Neural progenitor cell (in vitro differentiated cells): Measurements from ENCODE around the gene UCP1. TPM values are rescaled to one million over a fixed set of nuclear protein-coding genes. Genes with fewer than 3 reads are reported as not detected.
"Not testable (repeated sequence)": the region's sequence is repeated elsewhere in the genome, so short reads cannot be mapped to it uniquely, and the experiment has no call there.

ENCODE experiments used
- DNase-seq: peaks from one replicate; pipeline ENCODE4 v3.0.0-alpha.2; 2016; ENCODE audit warnings: low spot score
- H2AFZ ChIP-seq: fragments of 200-600 bp; sonication (generic); replicated peaks from 2 replicates; pipeline ENCODE4 v1.6.1; 2016; ENCODE audit warnings: antibody characterized with exemption
- H3F3A ChIP-seq: fragments of 200-600 bp; sonication (generic); 2 replicates; pipeline ENCODE4 v1.6.1; 2016; ENCODE audit warnings: antibody characterized with exemption, low read depth
- H3K27ac ChIP-seq: fragments of 200-600 bp; sonication (generic); 2 replicates; pipeline ENCODE4 v1.5.1; 2016; ENCODE audit warnings: mild to moderate bottlenecking
- H3K27me3 ChIP-seq: fragments of 200-600 bp; sonication (generic); 2 replicates; pipeline ENCODE4 v1.6.1; 2016; ENCODE audit warnings: mild to moderate bottlenecking, moderate library complexity
- H3K36me3 ChIP-seq: fragments of 200-600 bp; sonication (generic); 2 replicates; pipeline ENCODE4 v1.5.1; 2016
- H3K4me1 ChIP-seq: fragments of 200-600 bp; sonication (generic); 2 replicates; pipeline ENCODE4 v1.6.1; 2016; ENCODE audit warnings: mixed run types
- H3K4me2 ChIP-seq: fragments of 200-600 bp; sonication (generic); 2 replicates; pipeline ENCODE4 v1.6.1; 2016
- H3K4me3 ChIP-seq: fragments of 200-600 bp; sonication (generic); 2 replicates; pipeline ENCODE4 v1.5.1; 2016
- H3K79me2 ChIP-seq: fragments of 200-600 bp; sonication (generic); 2 replicates; pipeline ENCODE4 v1.6.1; 2016; ENCODE audit warnings: low read depth
- H3K9ac ChIP-seq: fragments of 200-600 bp; sonication (generic); 2 replicates; pipeline ENCODE4 v1.6.1; 2016
- H3K9me3 ChIP-seq: fragments of 200-600 bp; sonication (generic); 2 replicates; pipeline ENCODE4 v1.5.1; 2016; ENCODE audit warnings: low read depth
- H4K20me1 ChIP-seq: fragments of 200-600 bp; sonication (generic); 2 replicates; pipeline ENCODE4 v1.6.1; 2016; ENCODE audit warnings: low read depth
- H3K27ac Mint-ChIP-seq: 3 replicates; pipeline ENCODE4 v1.8.0; 2021; ENCODE audit warnings: mixed read lengths
- H3K27me3 Mint-ChIP-seq: 2 replicates; pipeline ENCODE4 v1.8.0; 2022; ENCODE audit warnings: low read depth, mild to moderate bottlenecking, inconsistent platforms, moderate library complexity, mixed read lengths; ENCODE audit not compliant: insufficient read depth
- H3K36me3 Mint-ChIP-seq: 3 replicates; pipeline ENCODE4 v1.8.0; 2021; ENCODE audit warnings: mixed read lengths
- H3K4me1 Mint-ChIP-seq: 3 replicates; pipeline ENCODE4 v1.8.0; 2021; ENCODE audit warnings: mixed read lengths
- H3K4me3 Mint-ChIP-seq: 3 replicates; pipeline ENCODE4 v1.8.0; 2021; ENCODE audit warnings: mild to moderate bottlenecking, moderate library complexity, mixed read lengths
- H3K9me3 Mint-ChIP-seq: 3 replicates; pipeline ENCODE4 v1.8.0; 2020; ENCODE audit warnings: mixed read lengths
- EZH2 ChIP-seq: fragments of 200-600 bp; sonication (generic); IDR thresholded peaks from 2 replicates; pipeline ENCODE4 v1.6.1; 2017; ENCODE audit warnings: antibody characterized with exemption, mild to moderate bottlenecking, moderate library complexity
- EZH2phosphoT487 ChIP-seq: fragments of 200-600 bp; sonication (generic); IDR thresholded peaks from 2 replicates; pipeline ENCODE4 v1.6.1; 2017; ENCODE audit warnings: antibody characterized with exemption
- total RNA-seq: library from RNA; depleted of rRNA; stranded (reverse); fragments of >200 nt; gene quantifications from 2 replicates; pipeline ENCODE4 v1.2.3, GENCODE V29; 2015; ENCODE audit warnings: low replicate concordance
- TF ChIP-seq, protein P1 (sequence below): fragments of 200-600 bp; sonication (generic); IDR thresholded peaks from 2 replicates; pipeline ENCODE4 v1.5.1; 2017; ENCODE audit warnings: antibody characterized with exemption, mild to moderate bottlenecking

Gene UCP1
- total RNA-seq, 1 donor from 2014 or later: 0.28 TPM

DNA sequence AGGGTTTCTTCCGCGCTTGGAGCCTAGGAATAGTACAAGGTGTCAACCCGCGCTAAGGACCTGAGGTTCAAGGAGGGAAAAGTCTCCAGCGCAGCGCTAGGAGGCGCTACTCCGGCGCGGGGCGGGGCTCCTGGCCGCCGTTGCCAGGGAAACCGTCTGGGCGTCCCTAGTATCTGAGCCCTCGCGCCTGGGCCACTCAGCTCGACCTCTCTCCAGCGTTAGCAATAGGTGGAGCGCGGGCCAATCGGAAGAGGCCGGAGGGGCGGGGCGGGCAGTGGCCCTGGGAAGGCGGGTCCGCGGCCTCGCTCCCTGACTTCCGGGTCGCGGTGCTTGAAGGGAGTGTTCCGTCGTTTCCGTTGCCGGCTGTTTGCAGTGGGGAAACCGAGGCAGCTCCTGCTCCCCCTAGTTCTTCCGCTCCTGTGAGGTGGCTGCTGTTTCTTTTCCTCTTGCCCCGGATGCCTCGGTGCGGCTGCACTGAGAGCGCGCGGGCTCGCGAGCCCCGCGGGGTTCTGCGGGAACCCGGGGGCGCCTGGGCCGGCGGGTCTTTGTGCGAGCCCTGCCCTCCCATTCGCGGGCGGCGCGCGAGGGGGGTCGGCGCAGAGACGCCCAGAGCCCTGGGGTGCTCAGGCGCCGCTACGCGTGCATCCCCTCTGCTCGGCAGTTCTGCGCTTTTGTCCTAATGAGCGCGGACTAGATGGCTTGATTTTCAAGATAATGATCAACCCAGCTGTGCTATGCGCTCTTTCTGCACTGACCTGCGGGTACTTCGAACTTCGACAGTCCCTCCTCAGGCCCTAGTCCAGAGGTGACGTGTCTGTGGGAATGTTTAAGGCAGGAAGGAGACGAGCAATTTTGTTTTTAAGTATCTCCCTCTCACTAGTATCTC is 44.7 kb downstream of the UCP1 start, which contains the start of gene ELMOD2:
ELMOD2 (plus strand) TSS at position 312 of the 886 bp plus-strand sequence. CDS start 1,261 bp downstream, outside the sequence.
- Histone ChIP-seq H3K4me1 (peaks cover 10% of the 10 kb centered on the region), H3K79me2 (peaks cover 26% of the 10 kb centered on the region), H3F3A (no peaks in the 10 kb centered on the region), H3K27ac (peak within 1 kb of the TSS; percentile 34), H3K27me3 (peaks cover 20% of the 10 kb centered on the region), H3K36me3 (peaks cover 4% of the 10 kb centered on the region), H3K4me3 (peak within 1 kb of the TSS; percentile 73), H3K9me3 (no peaks in the 10 kb centered on the region), H4K20me1 (no peaks in the 10 kb centered on the region), H2AFZ (peak within 1 kb of the TSS; percentile 98), H3K4me2 (peak within 1 kb of the TSS; percentile 96), H3K9ac (peak within 1 kb of the TSS; percentile 70)
- H3K4me3 Mint-ChIP-seq: peak within 1 kb of the TSS; percentile 87
- H3K36me3 Mint-ChIP-seq: peaks cover 16% of the 10 kb centered on the region
- H3K9me3 Mint-ChIP-seq: peaks cover 2% of the 10 kb centered on the region
- H3K27me3 Mint-ChIP-seq: no peaks in the 10 kb centered on the region
- TF ChIP-seq EZH2: peak; percentile 46
- TF ChIP-seq, protein P1, sequence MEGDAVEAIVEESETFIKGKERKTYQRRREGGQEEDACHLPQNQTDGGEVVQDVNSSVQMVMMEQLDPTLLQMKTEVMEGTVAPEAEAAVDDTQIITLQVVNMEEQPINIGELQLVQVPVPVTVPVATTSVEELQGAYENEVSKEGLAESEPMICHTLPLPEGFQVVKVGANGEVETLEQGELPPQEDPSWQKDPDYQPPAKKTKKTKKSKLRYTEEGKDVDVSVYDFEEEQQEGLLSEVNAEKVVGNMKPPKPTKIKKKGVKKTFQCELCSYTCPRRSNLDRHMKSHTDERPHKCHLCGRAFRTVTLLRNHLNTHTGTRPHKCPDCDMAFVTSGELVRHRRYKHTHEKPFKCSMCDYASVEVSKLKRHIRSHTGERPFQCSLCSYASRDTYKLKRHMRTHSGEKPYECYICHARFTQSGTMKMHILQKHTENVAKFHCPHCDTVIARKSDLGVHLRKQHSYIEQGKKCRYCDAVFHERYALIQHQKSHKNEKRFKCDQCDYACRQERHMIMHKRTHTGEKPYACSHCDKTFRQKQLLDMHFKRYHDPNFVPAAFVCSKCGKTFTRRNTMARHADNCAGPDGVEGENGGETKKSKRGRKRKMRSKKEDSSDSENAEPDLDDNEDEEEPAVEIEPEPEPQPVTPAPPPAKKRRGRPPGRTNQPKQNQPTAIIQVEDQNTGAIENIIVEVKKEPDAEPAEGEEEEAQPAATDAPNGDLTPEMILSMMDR: peak; percentile 96
- no peak for TF ChIP-seq EZH2phosphoT487
- DNase-seq: peak; percentile 100
- peak within 1 kb of the TSS; percentile 42 for H3K27ac Mint-ChIP-seq
- H3K4me1 Mint-ChIP-seq: peaks cover 17% of the 10 kb centered on the region

DNA sequence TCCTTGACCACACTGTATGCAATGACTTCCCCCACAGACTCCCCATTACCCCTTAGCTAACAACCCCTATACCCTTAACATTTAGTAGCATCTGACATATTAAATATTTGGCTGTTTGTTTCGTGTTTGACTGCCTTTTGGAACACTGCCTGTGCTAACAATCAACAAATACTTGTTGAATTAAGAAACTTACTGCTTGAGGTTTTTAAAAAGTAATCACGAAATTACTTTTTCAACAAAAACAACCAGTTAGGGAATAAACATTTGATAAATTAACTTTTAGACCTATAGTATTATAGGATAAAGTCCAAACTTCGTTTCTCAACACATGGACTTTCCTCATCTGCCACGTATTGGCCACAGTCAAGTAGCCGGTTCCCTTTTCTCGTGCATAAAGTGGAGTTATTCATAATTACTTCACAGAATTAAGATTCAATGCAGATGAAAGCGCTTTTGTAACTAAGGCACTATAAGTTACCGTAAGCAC is 45.3 kb downstream of the UCP1 start:
- Histone ChIP-seq H3K9me3 (no peaks in the 10 kb centered on the region), H3K27ac (no peak overlapping the region), H3K79me2 (peaks cover 26% of the 10 kb centered on the region), H3K27me3 (peaks cover 20% of the 10 kb centered on the region), H3K9ac (no peak overlapping the region), H3F3A (no peaks in the 10 kb centered on the region), H3K36me3 (peaks cover 4% of the 10 kb centered on the region), H2AFZ (peak overlapping the region; percentile 21), H3K4me2 (peak overlapping the region; percentile 56), H3K4me1 (peaks cover 10% of the 10 kb centered on the region), H4K20me1 (no peaks in the 10 kb centered on the region), H3K4me3 (no peak overlapping the region)
- Mint-ChIP-seq H3K36me3 (peaks cover 14% of the 10 kb centered on the region), H3K9me3 (peaks cover 2% of the 10 kb centered on the region), H3K27me3 (no peaks in the 10 kb centered on the region), H3K4me3 (peak overlapping the region; percentile 87), H3K4me1 (peaks cover 17% of the 10 kb centered on the region), H3K27ac (no peak overlapping the region)
- DNase-seq: no peak
- TF ChIP-seq EZH2phosphoT487 (no peak), EZH2 (no peak)
- TF ChIP-seq, protein P1: no peak

DNA sequence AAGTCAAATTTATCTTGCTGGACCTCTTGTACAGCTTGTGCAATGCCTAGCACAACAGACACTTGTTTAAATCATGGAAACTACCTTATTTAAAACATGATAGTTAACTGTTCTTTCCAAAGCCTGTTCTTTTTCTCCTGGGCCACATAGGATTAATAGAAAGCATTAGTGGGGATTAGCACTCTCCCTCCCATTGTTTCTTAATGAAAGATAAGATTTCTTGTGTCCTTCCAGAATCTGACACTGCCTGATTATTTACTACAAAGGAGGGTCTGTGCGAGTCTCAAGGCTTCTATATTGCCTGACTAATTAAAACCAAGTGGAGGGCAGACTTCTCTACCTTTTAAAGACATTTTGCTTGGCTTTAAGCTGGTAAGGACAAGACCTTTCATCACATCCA is 53.3 kb downstream of the UCP1 start:
- Histone ChIP-seq H3K4me2 (peak overlapping the region; percentile 55), H3K27ac (no peak overlapping the region), H3K79me2 (no peaks in the 10 kb centered on the region), H3K36me3 (no peaks in the 10 kb centered on the region), H3K27me3 (no peaks in the 10 kb centered on the region), H4K20me1 (peaks cover 6% of the 10 kb centered on the region), H3K4me3 (no peak overlapping the region), H2AFZ (no peak overlapping the region), H3F3A (peaks cover 10% of the 10 kb centered on the region), H3K4me1 (peaks cover 14% of the 10 kb centered on the region), H3K9me3 (no peaks in the 10 kb centered on the region), H3K9ac (no peak overlapping the region)
- Mint-ChIP-seq H3K9me3 (peaks cover 7% of the 10 kb centered on the region), H3K36me3 (no peaks in the 10 kb centered on the region), H3K4me3 (no peak overlapping the region), H3K4me1 (peaks cover 19% of the 10 kb centered on the region), H3K27me3 (peaks cover 2% of the 10 kb centered on the region), H3K27ac (no peak overlapping the region)
- DNase-seq: peak; percentile 74
- TF ChIP-seq, protein P1: no peak
- TF ChIP-seq EZH2phosphoT487: peak; percentile 87

DNA sequence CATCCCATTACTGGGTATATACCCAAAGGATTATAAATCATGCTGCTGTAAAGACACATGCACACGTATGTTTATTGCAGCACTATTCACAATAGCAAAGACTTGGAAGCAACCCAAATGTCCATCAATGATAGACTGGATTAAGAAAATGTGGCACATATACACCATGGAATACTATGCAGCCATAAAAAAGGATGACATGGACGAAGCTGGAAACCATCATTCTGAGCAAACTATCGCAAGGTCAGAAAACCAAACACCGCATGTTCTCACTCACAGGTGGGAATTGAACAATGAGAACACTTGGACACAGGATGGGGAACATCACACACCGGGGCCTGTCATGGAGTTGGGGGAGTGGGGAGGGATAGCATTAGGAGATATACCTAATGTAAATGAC is 55.0 kb downstream of the UCP1 start:
- not testable (repeated sequence) for H3K9ac ChIP-seq

More for the DNA sequence above, 55.0 kb downstream of the UCP1 start:
- not testable (repeated sequence) for H2AFZ ChIP-seq, H3K4me2 ChIP-seq, H3K27ac Mint-ChIP-seq, H3K27me3 Mint-ChIP-seq, DNase-seq, H3K36me3 Mint-ChIP-seq, H3K79me2 ChIP-seq, H3K9me3 ChIP-seq, H4K20me1 ChIP-seq, H3K27me3 ChIP-seq, H3K4me3 ChIP-seq, H3K4me3 Mint-ChIP-seq, H3K36me3 ChIP-seq, H3K27ac ChIP-seq, H3K9me3 Mint-ChIP-seq
- H3K4me1 ChIP-seq: peaks cover 14% of the 10 kb centered on the region
- H3K4me1 Mint-ChIP-seq: peaks cover 19% of the 10 kb centered on the region
- peaks cover 10% of the 10 kb centered on the region for H3F3A ChIP-seq
